Astrocyte of the spinal cord (primary cell): ENCODE results near the gene IQGAP3.

ENCODE experiments used
- DNase-seq: peaks from one replicate; pipeline ENCODE4 v3.0.0; 2011; ENCODE audit warnings: low read depth, low spot score
- H3K4me3 ChIP-seq: 2 replicates; pipeline ENCODE4 v1.5.1; 2011; ENCODE audit warnings: low read depth, mild to moderate bottlenecking, low read length, moderate library complexity
- CTCF ChIP-seq: IDR thresholded peaks from 2 replicates; pipeline ENCODE4 v1.5.1; 2012; ENCODE audit warnings: low read depth, mild to moderate bottlenecking, low read length, inconsistent platforms
- in situ Hi-C: cut with HindIII; loops from 2 replicates; pipeline ENCODE4 v1.10.0; 2017; ENCODE audit warnings: low sequenced_read_pairs

The IQGAP3 gene

GRCh38 chr1:156599811-156600210, 27.4 kb upstream of the IQGAP3 start:
- in situ Hi-C loops: no loop called here
- H3K4me3 ChIP-seq: no peak overlapping the region
- DNase-seq: no peak
- TF ChIP-seq CTCF: no peak

DNA sequence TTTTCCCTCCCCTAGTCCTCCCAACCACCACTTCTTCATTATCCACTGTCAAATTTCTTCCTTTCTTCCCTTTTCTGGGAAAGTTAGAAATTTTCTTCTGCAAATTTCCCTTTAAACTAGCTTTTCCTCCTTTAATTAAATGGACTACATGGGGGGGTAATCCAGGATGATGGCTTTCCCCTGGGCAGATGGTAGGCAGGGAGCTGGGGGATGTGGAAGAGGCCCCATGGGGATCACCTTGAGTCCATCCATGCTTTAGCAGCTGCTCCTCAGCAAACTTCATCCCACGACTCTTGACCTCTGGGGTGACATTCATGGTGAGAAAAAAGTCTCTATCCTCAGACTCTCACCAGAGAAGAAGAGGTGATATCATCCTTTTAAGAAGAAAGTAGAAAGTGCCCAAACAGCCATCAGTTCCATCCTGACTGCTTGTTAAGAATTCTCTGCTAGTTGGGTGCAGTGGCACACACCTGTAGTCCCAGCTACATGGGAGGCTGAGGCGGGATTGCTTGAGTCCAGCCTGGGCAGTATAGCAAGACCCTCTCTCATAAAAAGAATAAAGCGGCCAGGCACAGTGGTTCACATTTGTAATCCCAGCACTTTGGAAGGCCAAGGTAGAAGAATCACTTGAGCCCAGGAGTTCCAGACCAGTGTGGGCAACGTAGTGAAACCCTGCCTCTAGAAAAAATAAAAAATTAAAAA, 26.5 kb upstream of the IQGAP3 start:
- TF ChIP-seq CTCF: no peak
- no peak overlapping the region for H3K4me3 ChIP-seq
- in situ Hi-C loops: no loop called here
- no peak for DNase-seq

GRCh38 chr1:156598125-156598524, 25.8 kb upstream of the IQGAP3 start:
- TF ChIP-seq CTCF: no peak
- H3K4me3 ChIP-seq: no peak overlapping the region
- DNase-seq: no peak
- in situ Hi-C loops: no loop called here

- no peak for DNase-seq
- in situ Hi-C loops: no loop called here
Measured at GRCh38 chr1:156596426-156596825, 24.1 kb upstream of the IQGAP3 start.

DNA sequence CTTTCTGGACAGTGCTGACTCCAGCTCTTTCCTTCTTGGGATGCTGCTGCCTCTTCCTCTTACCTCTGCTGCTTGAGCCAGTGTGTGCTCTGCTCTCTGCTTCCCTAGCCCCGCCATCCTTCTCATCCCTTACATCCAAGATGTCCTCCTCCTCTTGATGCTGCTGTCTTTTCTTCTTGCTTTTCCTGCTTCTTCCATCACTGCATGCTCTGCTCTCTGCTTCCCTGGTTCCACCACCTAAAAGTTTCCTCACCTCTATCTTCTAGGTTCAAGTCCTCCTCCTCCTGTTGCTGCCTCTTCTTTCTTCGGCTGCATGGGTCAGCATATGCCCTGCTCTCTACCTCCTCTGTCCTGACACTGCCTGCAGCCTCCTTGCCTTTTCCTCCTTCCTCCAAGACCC, 22.7 kb upstream of the IQGAP3 start:
- no peak for DNase-seq
- no peak for TF ChIP-seq CTCF
- in situ Hi-C loops: no loop called here
- no peak overlapping the region for H3K4me3 ChIP-seq

More at GRCh38 chr1:156596426-156596825, 24.1 kb upstream of the IQGAP3 start:
- no peak for TF ChIP-seq CTCF
- no peak overlapping the region for H3K4me3 ChIP-seq

- no peak overlapping the region for H3K4me3 ChIP-seq
- TF ChIP-seq CTCF: no peak
- DNase-seq: no peak
- in situ Hi-C loops: no loop called here
Measured at GRCh38 chr1:156594190-156594589, 21.8 kb upstream of the IQGAP3 start.
